ENCODE data around the gene RNF31. TPM values are rescaled to one million over a fixed set of nuclear protein-coding genes. Genes with fewer than 3 reads are reported as not detected.

Gene RNF31
- total and polyA plus RNA-seq, 5 donors = 27.6 to 48.4 (median 40.6) TPM

- Histone ChIP-seq H3K4me3 (ENCODE audit: low read length) (no peak overlapping the region), H3K27ac (ENCODE audit: low read length) (no peak overlapping the region), H3K4me1 (ENCODE audit: control insufficient read depth, insufficient read depth, low read length) (peaks cover 3% of the 10 kb centered on the region), H3K9me3 (ENCODE audit: control insufficient read depth, low read length) (no peaks in the 10 kb centered on the region), H3K27me3 (ENCODE audit: control insufficient read depth, insufficient read depth) (no peaks in the 10 kb centered on the region)
- intact Hi-C loops (cut with DNase I) = no loop called here
- DNase-seq (peak in 1 of 3 donors; percentile 52), ATAC-seq (no peak)
- 93% methylated on average over 14 of the region's 14 CpGs for WGBS
Measured at GRCh38 chr14:24164518-24164991, 17.3 kb downstream of the RNF31 start.

- intact Hi-C loops (cut with DNase I) = no loop called here
- Histone ChIP-seq H3K9me3 (ENCODE audit: control insufficient read depth, low read length) (no peaks in the 10 kb centered on the region), H3K27me3 (ENCODE audit: control insufficient read depth, insufficient read depth) (no peaks in the 10 kb centered on the region), H3K4me1 (ENCODE audit: control insufficient read depth, insufficient read depth, low read length) (peaks cover 3% of the 10 kb centered on the region), H3K27ac (ENCODE audit: low read length) (no peak overlapping the region), H3K4me3 (ENCODE audit: low read length) (no peak overlapping the region)
- DNase-seq = peak in 1 of 3 donors; percentile 16
- ATAC-seq = no peak
- 93% methylated on average over 5 of the region's 5 CpGs for WGBS
Measured at GRCh38 chr14:24165785-24166184, 18.5 kb downstream of the RNF31 start.

- Histone ChIP-seq H3K4me1 (ENCODE audit: control insufficient read depth, insufficient read depth, low read length) (peaks cover 3% of the 10 kb centered on the region), H3K9me3 (ENCODE audit: control insufficient read depth, low read length) (no peaks in the 10 kb centered on the region), H3K27me3 (ENCODE audit: control insufficient read depth, insufficient read depth) (no peaks in the 10 kb centered on the region), H3K4me3 (ENCODE audit: low read length) (no peak overlapping the region), H3K27ac (ENCODE audit: low read length) (no peak overlapping the region)
- intact Hi-C loops (cut with DNase I) = no loop called here
- WGBS = 77% methylated on average over 3 of the region's 3 CpGs
- DNase-seq (no peak), ATAC-seq (no peak)
Measured at GRCh38 chr14:24167469-24168114, 20.3 kb downstream of the RNF31 start.

GRCh38 chr14:24171422-24172260 is 24.3 kb downstream of the RNF31 start, which contains the start of gene REC8:
REC8 (plus strand) TSS chr14:24172080; CDS start chr14:24172553, 473 bp downstream.
- peak; percentile 77 to 92 (median 91) for DNase-seq
- peak; percentile 82 to 86 for ATAC-seq

GRCh38 chr14:24172261-24172860 is 25.1 kb downstream of the RNF31 start:
- intact Hi-C loops (cut with DNase I) = no loop called here
- no peak overlapping the region for H3K27ac ChIP-seq (ENCODE audit: low read length)
- H3K4me1 ChIP-seq (ENCODE audit: control insufficient read depth, insufficient read depth, low read length) = no peaks in the 10 kb centered on the region
- WGBS = 33% methylated on average over 30 of the region's 30 CpGs
- H3K27me3 ChIP-seq (ENCODE audit: control insufficient read depth, insufficient read depth) = no peaks in the 10 kb centered on the region
- no peak overlapping the region for H3K4me3 ChIP-seq (ENCODE audit: low read length)
- H3K9me3 ChIP-seq (ENCODE audit: control insufficient read depth, low read length) = no peaks in the 10 kb centered on the region
- ATAC-seq (peak in 1 of 2 donors; percentile 3), DNase-seq (peak in 2 of 3 donors; percentile 31 to 61)

More at GRCh38 chr14:24171422-24172260, 24.3 kb downstream of the RNF31 start, which contains the start of gene REC8:
- H3K27me3 ChIP-seq (ENCODE audit: control insufficient read depth, insufficient read depth) = no peaks in the 10 kb centered on the region
- no peaks in the 10 kb centered on the region for H3K9me3 ChIP-seq (ENCODE audit: control insufficient read depth, low read length)
- WGBS = 14% methylated on average over 63 of the region's 63 CpGs
- no peaks in the 10 kb centered on the region for H3K4me1 ChIP-seq (ENCODE audit: control insufficient read depth, insufficient read depth, low read length)
- intact Hi-C loops (cut with DNase I) = no loop called here
- no peak within 1 kb of the TSS for H3K4me3 ChIP-seq (ENCODE audit: low read length)
- H3K27ac ChIP-seq (ENCODE audit: low read length) = no peak within 1 kb of the TSS

GRCh38 chr14:24172871-24173281 is 25.6 kb downstream of the RNF31 start:
- Histone ChIP-seq H3K9me3 (ENCODE audit: control insufficient read depth, low read length) (no peaks in the 10 kb centered on the region), H3K4me1 (ENCODE audit: control insufficient read depth, insufficient read depth, low read length) (no peaks in the 10 kb centered on the region), H3K4me3 (ENCODE audit: low read length) (no peak overlapping the region), H3K27ac (ENCODE audit: low read length) (no peak overlapping the region), H3K27me3 (ENCODE audit: control insufficient read depth, insufficient read depth) (no peaks in the 10 kb centered on the region)
- ATAC-seq = no peak
- WGBS = 72% methylated on average over 20 of the region's 20 CpGs
- DNase-seq = peak in 2 of 3 donors; percentile 16 to 43
- intact Hi-C loops (cut with DNase I) = no loop called here

- Histone ChIP-seq H3K27ac (ENCODE audit: low read length) (no peak overlapping the region), H3K27me3 (ENCODE audit: control insufficient read depth, insufficient read depth) (no peaks in the 10 kb centered on the region), H3K4me1 (ENCODE audit: control insufficient read depth, insufficient read depth, low read length) (no peaks in the 10 kb centered on the region), H3K4me3 (ENCODE audit: low read length) (no peak overlapping the region), H3K9me3 (ENCODE audit: control insufficient read depth, low read length) (no peaks in the 10 kb centered on the region)
- WGBS = 97% methylated on average over 5 of the region's 5 CpGs
- no peak for ATAC-seq
- intact Hi-C loops (cut with DNase I) = no loop called here
- peak in 1 of 3 donors; percentile 13 for DNase-seq
Measured at GRCh38 chr14:24176599-24176998, 29.3 kb downstream of the RNF31 start.

- Histone ChIP-seq H3K27me3 (ENCODE audit: control insufficient read depth, insufficient read depth) (no peaks in the 10 kb centered on the region), H3K27ac (ENCODE audit: low read length) (no peak overlapping the region), H3K4me3 (ENCODE audit: low read length) (no peak overlapping the region), H3K4me1 (ENCODE audit: control insufficient read depth, insufficient read depth, low read length) (no peaks in the 10 kb centered on the region), H3K9me3 (ENCODE audit: control insufficient read depth, low read length) (no peaks in the 10 kb centered on the region)
- intact Hi-C loops (cut with DNase I) = no loop called here
- peak in 2 of 3 donors; percentile 45 to 47 for DNase-seq
- 91% methylated on average over 12 of the region's 12 CpGs for WGBS
- ATAC-seq = no peak
Measured at GRCh38 chr14:24177041-24177825, 29.9 kb downstream of the RNF31 start.

GRCh38 chr14:24177891-24178290 is 30.6 kb downstream of the RNF31 start:
- no peak overlapping the region for H3K4me3 ChIP-seq (ENCODE audit: low read length)
- H3K27me3 ChIP-seq (ENCODE audit: control insufficient read depth, insufficient read depth) = no peaks in the 10 kb centered on the region
- no peaks in the 10 kb centered on the region for H3K4me1 ChIP-seq (ENCODE audit: control insufficient read depth, insufficient read depth, low read length)
- WGBS = 92% methylated on average over 14 of the region's 14 CpGs
- H3K27ac ChIP-seq (ENCODE audit: low read length) = no peak overlapping the region
- H3K9me3 ChIP-seq (ENCODE audit: control insufficient read depth, low read length) = no peaks in the 10 kb centered on the region
- intact Hi-C loops (cut with DNase I) = no loop called here
- DNase-seq (peak in 2 of 3 donors; percentile 21 to 40), ATAC-seq (no peak)

- peak in 2 of 3 donors; percentile 36 for DNase-seq
- Histone ChIP-seq H3K9me3 (ENCODE audit: control insufficient read depth, low read length) (no peaks in the 10 kb centered on the region), H3K4me1 (ENCODE audit: control insufficient read depth, insufficient read depth, low read length) (no peaks in the 10 kb centered on the region), H3K4me3 (ENCODE audit: low read length) (no peak overlapping the region), H3K27me3 (ENCODE audit: control insufficient read depth, insufficient read depth) (no peaks in the 10 kb centered on the region), H3K27ac (ENCODE audit: low read length) (no peak overlapping the region)
- no peak for ATAC-seq
- WGBS = 93% methylated on average over 12 of the region's 12 CpGs
- intact Hi-C loops (cut with DNase I) = no loop called here
Measured at GRCh38 chr14:24178399-24179178, 31.3 kb downstream of the RNF31 start.
